Panc1 (cell line): ENCODE data around the gene NVL. TPM values are rescaled to one million over a fixed set of nuclear protein-coding genes. Genes with fewer than 3 reads are reported as not detected.

Experiments
- ATAC-seq: fragments of 200-7000 bp; cut with Tn5 transposase; 2 replicates; pipeline ENCODE4 v1.9.1; 2020; ENCODE audit warnings: mild to moderate bottlenecking, moderate library complexity
- BruUV-seq: library from RNA; stranded (reverse); fragments of 400-500 nt; replicated peaks from 2 replicates; lab custom pipeline; 2021; lab: Mats Ljungman, UMichigan
- CTCF ChIA-PET: fragments of 300-600 bp; sonication (Branson Sonifier 250); formaldehyde crosslinking; loops from one replicate; lab custom pipeline; 2022; ENCODE audit warnings: antibody characterized with exemption; lab: Charles Lee
- POLR2A ChIA-PET: fragments of 300-600 bp; sonication (Branson Sonifier 250); formaldehyde crosslinking; loops from one replicate; lab custom pipeline; 2022; ENCODE audit warnings: antibody characterized with exemption; lab: Charles Lee
- DNase-seq: peaks from one replicate; pipeline ENCODE4 v3.0.0-alpha.2; 2010; ENCODE audit warnings: low read depth, low spot score
- H3K27ac ChIP-seq: 2 replicates; pipeline ENCODE4 v1.5.1; 2011; ENCODE audit warnings: mild to moderate bottlenecking, low read length, inconsistent platforms
- H3K27me3 ChIP-seq: fragments of 200-500 bp; sonication (Bioruptor generic); 2 replicates; pipeline ENCODE4 v1.6.0; 2014; ENCODE audit warnings: low read length, inconsistent platforms; ENCODE audit not compliant: control insufficient read depth, insufficient read depth
- H3K36me3 ChIP-seq: fragments of 200-500 bp; sonication (Bioruptor generic); 2 replicates; pipeline ENCODE4 v1.5.1; 2014; ENCODE audit warnings: inconsistent platforms, mild to moderate bottlenecking, low read length, moderate library complexity; ENCODE audit not compliant: control insufficient read depth, insufficient read depth
- H3K4me1 ChIP-seq: 2 replicates; pipeline ENCODE4 v1.5.1; 2011; ENCODE audit warnings: inconsistent platforms, mild to moderate bottlenecking, low read length, moderate library complexity; ENCODE audit not compliant: control insufficient read depth, insufficient read depth
- H3K4me3 ChIP-seq, 2 experiments: 2 replicates each; pipeline ENCODE4 v1.5.1; 2011 to 2012; ENCODE audit warnings: low read depth in 2 of 2, low read length in 2 of 2, mild to moderate bottlenecking in 2 of 2, inconsistent platforms in 1 of 2, moderate library complexity in 1 of 2
- H3K9me3 ChIP-seq: fragments of 200-500 bp; sonication (Bioruptor generic); 2 replicates; pipeline ENCODE4 v1.5.1; 2014; ENCODE audit warnings: low read depth, mild to moderate bottlenecking, inconsistent platforms, low read length, moderate library complexity; ENCODE audit not compliant: control insufficient read depth, insufficient read depth
- POLR2AphosphoS5 ChIP-seq: IDR thresholded peaks from 2 replicates; pipeline ENCODE4 v1.6.1; 2012; ENCODE audit warnings: mild to moderate bottlenecking, low read depth, low read length, moderate library complexity
- REST ChIP-seq, 2 experiments: IDR thresholded peaks; 2 replicates each; pipeline ENCODE4 v1.6.1; 2011 to 2012; ENCODE audit warnings: low read depth in 2 of 2, control low read depth in 1 of 2, low read length in 1 of 2, mild to moderate bottlenecking in 1 of 2, moderate library complexity in 1 of 2; ENCODE audit not compliant: insufficient read depth in 1 of 2
- SIN3A ChIP-seq: IDR thresholded peaks from 2 replicates; pipeline ENCODE4 v1.6.1; 2012; ENCODE audit warnings: low read depth, mild to moderate bottlenecking, low read length, moderate library complexity, borderline replicate concordance; ENCODE audit not compliant: insufficient read depth
- TCF7L2 ChIP-seq: IDR thresholded peaks from 2 replicates; pipeline ENCODE4 v1.6.1; 2011; ENCODE audit warnings: mild to moderate bottlenecking, low read depth, low read length, inconsistent platforms
- in situ Hi-C: cut with HindIII; loops from 2 replicates; pipeline ENCODE4 v1.10.0; 2016; ENCODE audit warnings: low sequenced_read_pairs, low pct_unique_long_range_greater_than_20kb
- intact Hi-C: fragments of 100-400 bp; cut with micrococcal nuclease; formaldehyde crosslinking; loops from one replicate; pipeline ENCODE4 v1.10.0; 2022; ENCODE audit not compliant: unreplicated experiment
- total RNA-seq: library from RNA; stranded (reverse); gene quantifications from one replicate; pipeline ENCODE4 v1.2.1, GENCODE V29; 2021; ENCODE audit not compliant: unreplicated experiment
- TF ChIP-seq, protein P1 (sequence below): fragments of 450-650 bp; IDR thresholded peaks from 2 replicates; pipeline ENCODE4 v1.5.1; 2017; ENCODE audit warnings: mild to moderate bottlenecking

NVL gene
- total RNA-seq, 1 experiment from 2014 or later = 25.0 TPM

GRCh38 chr1:224333939-224334786, 4.2 kb upstream of the NVL start:
- Histone ChIP-seq H3K4me3 (no peak overlapping the region), H3K27ac (no peak overlapping the region), H3K36me3 (peaks cover 3% of the 10 kb centered on the region; the same call in 1 of the 2 replicates), H3K9me3 (no peaks in the 10 kb centered on the region), H3K27me3 (no peaks in the 10 kb centered on the region), H3K4me1 (peaks cover 7% of the 10 kb centered on the region)
- in situ Hi-C loops (no loop called here), intact Hi-C loops (loop anchor here (1.0 to 10.0 kb wide), 3 partner anchors 149 to 629 kb away; partner anchors contain the start of gene DEGS1)
- POLR2A ChIA-PET = no interaction called here
- BruUV-seq = no TSS peak
- TF ChIP-seq, protein P1, sequence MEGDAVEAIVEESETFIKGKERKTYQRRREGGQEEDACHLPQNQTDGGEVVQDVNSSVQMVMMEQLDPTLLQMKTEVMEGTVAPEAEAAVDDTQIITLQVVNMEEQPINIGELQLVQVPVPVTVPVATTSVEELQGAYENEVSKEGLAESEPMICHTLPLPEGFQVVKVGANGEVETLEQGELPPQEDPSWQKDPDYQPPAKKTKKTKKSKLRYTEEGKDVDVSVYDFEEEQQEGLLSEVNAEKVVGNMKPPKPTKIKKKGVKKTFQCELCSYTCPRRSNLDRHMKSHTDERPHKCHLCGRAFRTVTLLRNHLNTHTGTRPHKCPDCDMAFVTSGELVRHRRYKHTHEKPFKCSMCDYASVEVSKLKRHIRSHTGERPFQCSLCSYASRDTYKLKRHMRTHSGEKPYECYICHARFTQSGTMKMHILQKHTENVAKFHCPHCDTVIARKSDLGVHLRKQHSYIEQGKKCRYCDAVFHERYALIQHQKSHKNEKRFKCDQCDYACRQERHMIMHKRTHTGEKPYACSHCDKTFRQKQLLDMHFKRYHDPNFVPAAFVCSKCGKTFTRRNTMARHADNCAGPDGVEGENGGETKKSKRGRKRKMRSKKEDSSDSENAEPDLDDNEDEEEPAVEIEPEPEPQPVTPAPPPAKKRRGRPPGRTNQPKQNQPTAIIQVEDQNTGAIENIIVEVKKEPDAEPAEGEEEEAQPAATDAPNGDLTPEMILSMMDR = no peak
- TF ChIP-seq TCF7L2 = no peak
- TF ChIP-seq SIN3A = no peak
- TF ChIP-seq REST (IDR thresholded peaks at IDR 0.05; ENCODE audit: insufficient read depth in 1 of 2, low read depth in 2 of 2, low read length in 1 of 2) = no peak
- no peak for TF ChIP-seq POLR2AphosphoS5
- DNase-seq (no peak), ATAC-seq (no peak)
- CTCF ChIA-PET = interaction anchor here (1.1 to 1.3 kb wide), 2 partner anchors 218 to 283 kb away, joined by 5 read pairs; no protein-coding TSS in a partner anchor

- Histone ChIP-seq H3K36me3 (peaks cover 3% of the 10 kb centered on the region; the same call in 1 of the 2 replicates), H3K4me1 (peaks cover 14% of the 10 kb centered on the region), H3K9me3 (no peaks in the 10 kb centered on the region), H3K27me3 (no peaks in the 10 kb centered on the region), H3K27ac (no peak overlapping the region), H3K4me3 (no peak overlapping the region)
- no peak for TF ChIP-seq POLR2AphosphoS5
- TF ChIP-seq, protein P1 = peak; percentile 81
- BruUV-seq = no TSS peak
- ATAC-seq (peak; percentile 55), DNase-seq (peak; percentile 65)
- ChIA-PET POLR2A (no interaction called here), CTCF (interaction anchor here (0.6 to 1.3 kb wide), 3 partner anchors 80 to 282 kb away, joined by 5 to 9 read pairs (median 5); no protein-coding TSS in a partner anchor)
- intact Hi-C loops = loop anchor here (1.0 to 10.0 kb wide), 3 partner anchors 149 to 629 kb away; partner anchors contain the start of gene DEGS1
- in situ Hi-C loops = no loop called here
These were observed 3.4 kb upstream of the NVL start for GRCh38 chr1:224333309-224333926.
